Mammary microvascular endothelial cell (primary cell): ENCODE measurements around the gene HMGB1. TPM values are rescaled to one million over a fixed set of nuclear protein-coding genes. Genes with fewer than 3 reads are reported as not detected.

Source experiments
- total RNA-seq: library from RNA; depleted of rRNA; stranded (reverse); fragments of >200 nt; gene quantifications from 2 replicates; pipeline ENCODE4 v1.2.3, GENCODE V29; 2015

Gene HMGB1
- total RNA-seq = 616 and 704 TPM in 2 replicates

DNA sequence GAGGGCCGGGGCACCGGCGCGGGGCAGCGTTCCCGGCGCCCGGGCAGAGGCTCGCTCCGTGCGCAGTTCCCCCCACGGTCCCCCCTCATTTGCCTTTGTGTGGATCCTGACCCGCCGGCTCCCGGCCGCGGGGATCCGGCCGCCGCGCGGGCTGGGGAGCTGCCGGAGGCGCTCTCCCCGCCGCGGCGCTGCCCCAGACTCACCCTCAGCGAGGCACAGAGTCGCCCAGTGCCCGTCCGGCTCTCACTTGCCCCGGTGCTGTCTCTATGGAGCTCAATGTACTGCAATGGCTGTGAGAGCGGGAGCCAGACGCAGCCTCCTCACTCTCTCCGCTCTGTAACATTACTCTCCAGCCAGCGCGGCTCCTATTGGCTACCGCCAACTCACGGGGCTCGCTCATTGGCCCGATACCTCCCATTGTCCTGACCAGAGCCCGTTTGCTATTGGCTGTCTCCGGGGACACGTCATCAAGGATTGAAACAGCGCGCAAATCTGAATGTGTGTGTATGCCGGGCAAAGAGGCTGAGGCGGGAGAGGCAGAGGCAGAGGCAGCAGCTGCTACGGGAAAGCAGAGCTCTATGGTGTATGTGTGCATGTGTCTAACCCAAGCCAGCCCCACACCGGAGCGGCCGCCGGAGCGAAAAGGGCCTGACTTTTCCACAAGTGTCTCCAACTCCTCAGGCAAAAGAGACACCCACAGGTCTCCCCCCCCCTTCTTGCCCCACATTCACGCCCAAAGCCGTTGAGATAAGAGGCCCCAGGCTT lies at the start of gene HMGB1:
Gene HMGB1, minus strand, starts transcription at position 344 of the 765 bp plus-strand sequence. CDS start 2,256 bp downstream, outside the sequence.

DNA sequence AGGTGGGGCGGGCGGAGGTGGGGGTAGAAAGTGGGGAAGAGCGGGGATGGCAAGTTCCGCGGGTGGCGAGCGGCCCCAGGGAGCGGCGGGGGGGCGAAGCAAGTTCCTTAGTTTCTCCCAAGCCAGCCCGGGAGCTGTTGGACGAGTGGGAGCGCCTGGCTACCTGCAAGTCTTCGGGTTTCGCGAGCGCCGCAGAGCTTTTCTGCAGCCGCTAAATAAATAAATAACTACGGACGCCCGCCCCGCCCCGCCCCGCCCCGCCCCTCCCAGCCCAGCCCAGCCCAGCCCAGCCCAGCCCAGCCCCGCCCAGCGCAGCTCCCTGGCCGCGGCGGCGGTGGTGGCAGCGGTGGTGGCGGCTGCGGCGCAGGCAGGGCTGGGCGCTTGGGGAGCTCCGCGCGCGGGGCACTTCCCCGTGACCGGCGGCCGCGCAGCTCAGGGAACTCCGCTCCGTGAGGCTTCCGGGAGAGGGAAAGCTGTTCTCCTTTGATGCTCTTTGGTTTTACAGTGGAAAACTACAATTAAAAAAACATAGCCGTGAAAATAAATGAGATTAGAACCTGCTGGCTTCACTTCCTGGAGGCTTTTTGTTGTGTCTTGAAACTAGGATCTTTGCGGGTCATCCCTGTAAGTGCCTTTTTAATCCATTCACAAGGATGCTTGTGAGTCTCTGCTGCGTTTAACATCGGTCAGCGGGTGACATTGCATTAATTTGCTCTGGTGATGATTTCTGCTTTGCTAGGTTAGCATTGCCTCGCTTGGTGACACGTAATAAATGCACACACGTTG lies 43.5 kb downstream of the HMGB1 start, which contains the start of gene UBE2L5:
Gene UBE2L5, plus strand, starts transcription at position 440 of the 786 bp plus-strand sequence. CDS start 5,498 bp downstream, outside the sequence.

Other genes starting within 250 kb of the HMGB1 start
- gene KATNAL1, start 158.4 kb downstream of the HMGB1 start, total RNA-seq = 12.9 and 13.4 TPM in 2 replicates
- gene UBE2L5, start 43.4 kb downstream of the HMGB1 start, total RNA-seq = 0.73 TPM in 1 of 2 replicates, not detected in the other
- 13.2 and 13.9 TPM in 2 replicates for gene USPL1, start 152.0 kb upstream of the HMGB1 start, total RNA-seq